B cell (primary cell): ENCODE measurements around the gene BHLHA15. TPM values are rescaled to one million over a fixed set of nuclear protein-coding genes. Genes with fewer than 3 reads are reported as not detected.

Experiments used
- ATAC-seq: fragments of 200-7000 bp; cut with Tn5 transposase; one replicate; pipeline ENCODE4 v1.10.0; 2021; ENCODE audit warnings: low read depth, mild to moderate bottlenecking, moderate number of reproducible peaks, moderate library complexity
- CTCF ChIA-PET: fragments of 350-600 bp; sonication (Branson Sonifier 250); formaldehyde crosslinking; loops from one replicate; lab custom pipeline; 2021; ENCODE audit warnings: antibody characterized with exemption, inconsistent platforms; lab: Charles Lee
- POLR2A ChIA-PET: fragments of 350-600 bp; sonication (Branson Sonifier 250); formaldehyde crosslinking; loops from one replicate; lab custom pipeline; 2021; ENCODE audit warnings: antibody characterized with exemption; lab: Charles Lee
- DNase-seq: peaks from one replicate; pipeline ENCODE4 v3.0.0; 2013
- H2AFZ ChIP-seq: 2 replicates; pipeline ENCODE4 v1.6.1; 2012; ENCODE audit warnings: mild to moderate bottlenecking, low read depth, low read length; ENCODE audit not compliant: insufficient read depth, poor library complexity, severe bottlenecking
- H3K27ac ChIP-seq, 2 donors: 1 replicate in 1 of 2; 2 replicates in 1 of 2; pipeline ENCODE4 v1.5.1; 2012 to 2013; ENCODE audit warnings: low read length in 2 of 2, mild to moderate bottlenecking in 2 of 2, moderate library complexity in 1 of 2
- H3K27me3 ChIP-seq, 4 experiments: fragments of 200-600 bp in 1 of 4; sonication (generic) in 1 of 4; replicated peaks in 1 of 4; 1 replicate in 2 of 4; 2 replicates in 2 of 4; pipeline versions ENCODE4 v1.6.1 to v1.7.0; 2013 to 2016; ENCODE audit warnings: low read length in 3 of 4, mild to moderate bottlenecking in 2 of 4, mixed read lengths in 1 of 4, moderate library complexity in 1 of 4; ENCODE audit not compliant: insufficient read depth in 4 of 4, control insufficient read depth in 3 of 4; ENCODE audit errors: control extremely low read depth in 1 of 4
- H3K36me3 ChIP-seq, 2 experiments: replicated peaks in 1 of 2; 1 replicate in 1 of 2; 2 replicates in 1 of 2; pipeline versions ENCODE4 v1.6.1 to v1.7.1; 2013; ENCODE audit warnings: low read length in 1 of 2; ENCODE audit not compliant: insufficient read depth in 2 of 2, control insufficient read depth in 1 of 2; ENCODE audit errors: control extremely low read depth in 1 of 2, extremely low read depth in 1 of 2
- H3K4me1 ChIP-seq, 2 donors: fragments of 200-600 bp in 1 of 2; sonication (generic) in 1 of 2; 1 replicate in 1 of 2; 2 replicates in 1 of 2; pipeline versions ENCODE4 v1.5.1 to v1.6.1; 2013 to 2017; ENCODE audit warnings: low read length in 2 of 2; ENCODE audit not compliant: control insufficient read depth in 2 of 2, insufficient read depth in 2 of 2
- H3K4me2 ChIP-seq: replicated peaks from 2 replicates; pipeline ENCODE3; 2012; ENCODE audit warnings: mild to moderate bottlenecking, low read depth, low read length; ENCODE audit not compliant: poor library complexity, severe bottlenecking
- H3K4me3 ChIP-seq, 5 experiments: fragments of 200-600 bp in 1 of 5; sonication (generic) in 1 of 5; 1 replicate in 3 of 5; 2 replicates in 2 of 5; pipeline versions ENCODE4 v1.5.1 to v1.7.0; 2011 to 2016; ENCODE audit warnings: low read length in 4 of 5, mild to moderate bottlenecking in 4 of 5, low read depth in 2 of 5, control low read depth in 1 of 5, moderate library complexity in 1 of 5; ENCODE audit not compliant: insufficient read depth in 1 of 5; ENCODE audit errors: control extremely low read depth in 1 of 5, extremely low read depth in 1 of 5
- H3K79me2 ChIP-seq: fragments of 200-600 bp; sonication (generic); one replicate; pipeline ENCODE4 v1.6.0; 2016; ENCODE audit warnings: low read length; ENCODE audit not compliant: control insufficient read depth, insufficient read depth
- H3K9ac ChIP-seq: fragments of 200-600 bp; sonication (generic); 2 replicates; pipeline ENCODE4 v1.6.1; 2017; ENCODE audit warnings: mild to moderate bottlenecking, low read length, moderate library complexity
- H3K9me3 ChIP-seq, 3 donors: one replicate each; pipeline versions ENCODE4 v1.6.1 to v1.7.1; 2013; ENCODE audit warnings: low read length in 2 of 3; ENCODE audit not compliant: control insufficient read depth in 2 of 3, insufficient read depth in 1 of 3; ENCODE audit errors: control extremely low read depth in 1 of 3
- H4K20me1 ChIP-seq: 2 replicates; pipeline ENCODE4 v1.6.0; 2012; ENCODE audit warnings: mild to moderate bottlenecking, low read length; ENCODE audit not compliant: insufficient read depth, control insufficient read depth, poor library complexity, severe bottlenecking
- H3K27ac Mint-ChIP-seq: one replicate; pipeline ENCODE4 v1.8.0; 2021; ENCODE audit warnings: mixed read lengths
- H3K27me3 Mint-ChIP-seq: one replicate; pipeline ENCODE4 v1.8.0; 2021; ENCODE audit warnings: mixed read lengths
- H3K4me1 Mint-ChIP-seq: one replicate; pipeline ENCODE4 v1.8.0; 2021; ENCODE audit warnings: mixed read lengths
- H3K4me3 Mint-ChIP-seq: one replicate; pipeline ENCODE4 v1.8.0; 2021; ENCODE audit warnings: mixed read lengths
- H3K9me3 Mint-ChIP-seq: one replicate; pipeline ENCODE4 v1.8.0; 2022; ENCODE audit warnings: mixed read lengths; ENCODE audit not compliant: insufficient read depth
- CTCF ChIP-seq: fragments of 200-600 bp; IDR thresholded peaks from one replicate; pipeline ENCODE4 v1.8.0; 2022; ENCODE audit warnings: antibody characterized with exemption, mild to moderate bottlenecking
- EZH2 ChIP-seq: IDR thresholded peaks from 2 replicates; pipeline ENCODE4 v1.6.1; 2012; ENCODE audit warnings: borderline replicate concordance, low read depth, mild to moderate bottlenecking, moderate library complexity, low read length; ENCODE audit not compliant: insufficient read depth, poor library complexity, severe bottlenecking
- WGBS: methylation state at CpG from one replicate; pipeline ENCODE4 v1.1.5; 2013; ENCODE audit warnings: missing lambda C conversion rate; ENCODE audit not compliant: insufficient coverage; 5-methylcytosine and 5-hydroxymethylcytosine counted together
- intact Hi-C: fragments of 100-400 bp; cut with micrococcal nuclease; formaldehyde crosslinking; loops from one replicate; pipeline ENCODE4 v1.10.0; 2022
- polyA plus RNA-seq: library from polyadenylated mRNA; depleted of rRNA; stranded (reverse); fragments of >200 nt; gene quantifications from 2 replicates; pipeline ENCODE4 v1.2.3, GENCODE V29; 2012
- total RNA-seq, 2 donors: library from RNA; stranded (reverse); fragments of 120-200 nt in 1 of 2; gene quantifications; 1 replicate in 1 of 2; 2 replicates in 1 of 2; pipeline versions ENCODE4 v1.2.3 to v1.2.4, GENCODE V29; 2013 to 2022

The BHLHA15 gene
- total and polyA plus RNA-seq, 2 donors (not counting 1 experiment from before 2014, with no cell fraction given), result 0.74 to 2.2 TPM

GRCh38 chr7:98213888-98214810, 2.9 kb downstream of the BHLHA15 start:
- Histone ChIP-seq H3K4me2 (no peak overlapping the region), H3K4me3 (no peak overlapping the region), H2AFZ (no peak overlapping the region), H3K9ac (no peak overlapping the region), H3K36me3 (peaks cover 0 to 16% of the 10 kb centered on the region in 2 experiments), H3K4me1 (peaks cover 25% of the 10 kb centered on the region in 2 donors), H3K79me2 (no peaks in the 10 kb centered on the region), H3K9me3 (peaks cover 0 to 12% (median 0%) of the 10 kb centered on the region in 3 donors), H3K27me3 (peaks cover 0 to 25% (median 8%) of the 10 kb centered on the region in 4 experiments), H4K20me1 (peaks cover 38% of the 10 kb centered on the region), H3K27ac (no peak overlapping the region)
- DNase-seq (no peak), ATAC-seq (no peak)
- ChIA-PET POLR2A (no interaction called here), CTCF (interaction anchor here (0.5 to 1.7 kb wide), 3 partner anchors 45 to 195 kb away, joined by 3 to 4 read pairs (median 4); no protein-coding TSS in a partner anchor)
- TF ChIP-seq CTCF (no peak), EZH2 (no peak)
- WGBS, result 92% methylated on average over 25 of the region's 25 CpGs
- Mint-ChIP-seq H3K4me1 (peaks cover 24% of the 10 kb centered on the region), H3K4me3 (no peak overlapping the region), H3K27ac (no peak overlapping the region), H3K27me3 (peaks cover 10% of the 10 kb centered on the region), H3K9me3 (no peaks in the 10 kb centered on the region)
- intact Hi-C loops, result no loop called here
